Endometrial microvascular endothelial cells (primary cell): ENCODE measurements around the gene FCHSD2. TPM values are rescaled to one million over a fixed set of nuclear protein-coding genes. Genes with fewer than 3 reads are reported as not detected.
"Not testable (repeated sequence)": the region's sequence is repeated elsewhere in the genome, so short reads cannot be mapped to it uniquely, and the experiment has no call there.

ENCODE experiments used
- in situ Hi-C: cut with HindIII; loops from 2 replicates; pipeline ENCODE4 v1.10.0; 2017; ENCODE audit warnings: low sequenced_read_pairs, low pct_unique_long_range_greater_than_20kb; ENCODE audit errors: inconsistent ontology term
- total RNA-seq: library from RNA; depleted of rRNA; stranded (reverse); fragments of >200 nt; gene quantifications from one replicate; pipeline ENCODE4 v1.2.3, GENCODE V29; 2015; ENCODE audit errors: inconsistent ontology term

Gene FCHSD2
- total RNA-seq, 1 donor from 2014 or later: 15.5 TPM

DNA sequence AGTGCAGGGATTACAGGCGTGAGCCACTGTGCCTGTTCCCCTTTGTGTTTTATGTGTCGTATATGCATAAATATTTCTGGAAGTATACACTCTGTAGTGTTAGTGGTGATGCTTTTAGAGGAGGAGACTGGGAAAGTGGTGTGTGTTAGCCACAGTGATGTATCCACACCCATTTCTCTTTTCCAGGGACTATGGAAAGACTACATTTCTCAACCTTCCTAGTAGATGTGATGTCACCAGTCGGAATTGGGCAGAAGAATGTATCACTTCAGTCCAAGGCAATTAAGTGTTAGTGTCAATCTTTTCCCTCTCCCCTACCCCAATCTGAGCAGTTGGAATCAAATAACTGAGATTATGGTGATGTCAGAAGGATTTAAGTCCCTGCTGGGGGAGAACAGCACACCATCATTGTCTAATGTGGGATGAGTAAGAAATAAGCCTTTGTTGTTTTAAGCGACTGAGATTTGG lies 333.8 kb downstream of the FCHSD2 start:
- in situ Hi-C loops: no loop called here

DNA sequence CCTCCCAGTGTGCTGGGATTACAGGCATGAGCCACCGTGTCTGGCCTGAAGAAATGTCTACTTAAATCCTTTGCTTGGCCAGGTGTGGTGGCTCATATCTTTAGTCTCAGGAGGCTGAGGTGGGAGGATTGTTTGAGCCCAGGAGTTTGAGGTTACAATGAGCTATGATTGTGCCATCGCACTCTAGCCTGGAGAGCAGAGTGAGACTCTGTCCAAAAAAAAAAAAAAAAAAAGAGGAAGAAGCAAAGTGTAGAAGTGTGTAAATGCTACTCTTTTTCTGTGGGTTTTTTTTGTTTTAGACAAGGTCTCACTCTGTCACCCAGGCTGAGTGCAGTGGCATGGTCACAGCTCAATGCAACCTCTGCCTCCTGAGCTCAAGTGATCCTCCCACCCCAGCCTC lies 334.3 kb downstream of the FCHSD2 start:
- in situ Hi-C loops: no loop called here

GRCh38 chr11:72807021-72807693 lies 335.0 kb downstream of the FCHSD2 start:
- in situ Hi-C loops: no loop called here

DNA sequence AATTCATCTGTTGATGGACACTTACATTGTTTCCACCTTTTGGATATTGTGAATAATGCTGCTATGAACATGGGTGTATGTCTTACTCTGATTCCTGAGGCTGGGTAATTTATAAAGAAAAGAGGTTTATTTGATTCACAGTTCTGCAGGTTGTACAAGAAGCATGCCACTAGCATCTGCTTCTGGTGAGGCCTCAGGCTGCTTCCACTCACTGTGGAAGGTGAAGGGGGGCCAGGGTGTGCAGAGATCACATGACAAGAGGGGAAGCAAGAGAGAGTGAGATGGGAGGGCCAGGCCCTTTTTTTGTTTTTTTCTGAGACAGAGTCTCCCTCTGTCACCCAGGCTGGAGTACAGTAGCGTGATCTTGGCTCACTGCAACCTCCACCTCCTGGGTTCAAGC lies 335.7 kb downstream of the FCHSD2 start:
- in situ Hi-C loops: not testable (repeated sequence)

DNA sequence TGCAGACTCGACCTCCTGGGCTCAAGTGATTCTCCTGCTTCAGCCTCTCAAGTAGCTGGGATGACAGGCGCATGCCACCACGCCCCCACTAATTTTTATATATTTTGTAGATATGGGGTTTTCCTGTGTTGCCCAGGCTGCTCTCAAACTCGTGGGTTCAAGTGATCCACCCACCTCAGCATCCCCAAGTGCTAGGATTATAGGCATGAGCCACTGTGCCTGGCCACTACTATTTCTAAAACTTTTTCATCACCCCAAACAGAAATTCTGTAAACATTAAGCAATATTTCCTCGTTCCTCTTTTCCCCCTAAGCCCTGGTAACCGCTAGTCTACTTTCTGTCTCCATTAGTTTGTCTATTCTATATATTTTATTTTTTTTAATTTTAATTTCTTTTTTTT lies 336.9 kb downstream of the FCHSD2 start:
- in situ Hi-C loops: no loop called here

DNA sequence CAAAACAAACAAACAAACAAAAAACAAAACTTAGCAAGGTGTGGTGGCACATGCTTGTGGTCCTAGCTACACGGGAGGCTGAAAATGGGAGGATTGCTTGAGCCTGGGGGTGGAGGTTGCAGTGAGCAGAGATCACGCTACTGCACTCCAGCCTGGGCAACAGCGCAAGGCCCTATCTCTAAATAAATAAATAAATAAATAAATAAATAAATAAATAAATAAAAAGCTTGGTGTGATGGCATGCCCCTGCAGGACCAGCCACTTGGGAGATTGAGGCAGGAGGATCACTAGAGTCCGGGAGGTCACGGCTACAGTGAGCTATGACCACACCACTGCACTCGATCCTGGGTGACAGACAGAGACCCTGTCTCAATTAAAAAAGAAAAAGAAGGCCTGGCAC lies 339.3 kb downstream of the FCHSD2 start:
- in situ Hi-C loops: no loop called here

DNA sequence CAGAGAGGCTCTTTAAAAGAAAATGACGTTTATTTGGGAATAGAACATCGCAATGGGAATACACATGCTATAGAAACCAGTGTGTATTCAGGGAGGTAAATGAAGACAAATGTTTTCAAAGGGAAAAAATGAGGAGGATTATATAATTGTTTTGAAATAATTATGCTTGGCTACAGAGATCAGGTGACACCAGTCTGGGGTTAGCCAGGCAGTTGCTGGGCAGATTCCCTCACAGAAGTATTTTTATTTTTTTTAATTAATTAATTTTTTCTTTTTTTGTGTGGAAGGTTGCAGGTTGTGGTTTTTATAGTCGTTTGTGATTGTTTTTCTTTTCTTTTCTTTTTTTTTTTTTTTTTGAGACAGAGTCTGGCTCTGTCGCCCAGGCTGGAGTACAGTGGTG lies 342.7 kb downstream of the FCHSD2 start:
- in situ Hi-C loops: no loop called here

DNA sequence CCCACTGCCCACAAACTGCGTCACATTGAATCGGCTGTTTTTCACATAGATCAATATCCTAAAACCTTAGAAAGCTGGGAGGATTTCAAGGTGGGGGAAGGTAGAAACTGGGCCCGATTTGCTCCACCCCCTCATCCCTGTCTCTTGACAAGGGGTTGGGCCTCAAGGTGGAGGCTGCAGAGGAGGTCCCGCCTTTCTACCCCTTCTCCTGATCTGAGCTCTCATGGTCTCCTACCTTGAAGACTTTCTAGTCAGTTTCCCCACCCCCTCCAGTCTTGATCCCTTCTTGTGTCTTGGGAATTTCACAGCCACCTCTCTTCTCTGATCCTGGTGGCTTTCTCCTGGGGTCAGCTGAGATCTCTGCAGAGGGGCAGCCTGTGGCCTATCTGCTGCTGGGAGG lies 343.8 kb downstream of the FCHSD2 start:
- in situ Hi-C loops: no loop called here

- in situ Hi-C loops: no loop called here
Observed at GRCh38 chr11:72793425-72794367, 348.4 kb downstream of the FCHSD2 start, which contains the start of gene STARD10. Gene STARD10, minus strand, starts transcription at chr11:72794047. Its CDS starts 12,866 bp downstream, at chr11:72781181.

- in situ Hi-C loops: no loop called here
Observed at GRCh38 chr11:72793076-72793424, 349.1 kb downstream of the FCHSD2 start.

DNA sequence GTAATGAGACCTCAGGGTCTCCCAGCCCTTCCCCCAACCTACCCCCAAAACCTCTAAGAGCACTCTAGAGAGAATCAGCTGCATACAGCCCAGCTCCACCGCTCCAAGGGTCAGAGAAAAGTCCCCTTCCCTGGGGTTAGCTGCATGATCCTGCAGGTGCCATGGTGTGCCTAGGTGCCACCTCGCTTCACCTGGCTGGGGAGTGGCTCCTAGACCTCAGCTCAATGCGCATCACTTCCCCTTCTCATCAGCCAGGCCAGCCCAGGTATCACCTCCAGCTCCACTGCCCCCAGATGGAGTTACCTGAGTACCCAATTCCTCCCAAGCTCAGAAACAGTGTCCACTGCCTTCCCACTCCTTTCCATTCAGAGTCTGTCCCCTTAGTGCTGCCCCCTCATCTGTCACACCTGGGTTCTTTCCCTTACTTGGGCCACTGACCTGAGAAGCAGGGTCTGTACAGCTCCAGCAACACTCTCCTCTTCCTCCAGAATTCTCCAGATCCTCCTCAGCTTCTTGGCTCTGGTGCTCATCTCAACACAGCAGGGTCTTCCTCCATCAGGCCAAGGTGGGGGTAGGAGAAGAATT lies 349.6 kb downstream of the FCHSD2 start:
- in situ Hi-C loops: no loop called here

DNA sequence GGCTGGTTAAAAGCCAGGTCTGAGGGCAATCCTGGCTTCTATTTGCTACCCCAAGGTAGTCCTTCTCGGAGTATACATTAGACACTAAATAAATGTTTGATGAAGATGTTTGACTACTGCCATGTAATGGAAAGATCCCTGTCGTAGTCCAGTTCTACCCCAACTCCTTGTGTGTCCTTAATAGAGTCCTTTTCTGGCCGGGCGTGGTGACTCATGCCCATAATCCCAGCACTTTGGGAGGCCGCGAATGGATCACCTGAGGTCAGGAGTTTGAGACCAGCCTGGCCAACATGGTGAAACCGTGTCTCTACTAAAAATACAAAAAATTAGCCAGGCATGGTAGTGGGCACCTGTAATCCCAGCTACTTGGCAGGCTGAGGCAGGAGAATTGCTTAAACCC lies 350.9 kb downstream of the FCHSD2 start:
- in situ Hi-C loops: not testable (repeated sequence)

- in situ Hi-C loops: no loop called here
Observed at GRCh38 chr11:72789493-72790131, 352.5 kb downstream of the FCHSD2 start.

DNA sequence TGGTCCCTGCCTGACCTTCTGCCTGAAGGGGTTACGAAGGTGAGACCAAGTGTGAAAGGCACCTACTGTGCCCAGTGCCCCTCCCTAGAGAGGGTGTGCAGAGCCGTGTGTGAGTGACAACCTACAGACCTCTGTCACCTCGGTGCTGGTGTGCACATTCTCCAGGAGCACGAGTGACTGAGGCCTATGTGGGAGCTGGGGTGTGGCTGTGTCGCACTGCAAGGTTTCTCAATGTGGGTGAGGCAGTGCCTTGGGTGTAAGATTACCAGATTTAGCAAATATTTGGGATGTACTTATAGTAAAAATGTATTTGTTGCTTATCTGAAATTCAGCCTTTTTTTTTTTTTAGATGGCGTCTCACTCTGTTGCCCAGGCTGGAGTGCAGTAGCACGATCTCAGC lies 353.9 kb downstream of the FCHSD2 start:
- in situ Hi-C loops: no loop called here

DNA sequence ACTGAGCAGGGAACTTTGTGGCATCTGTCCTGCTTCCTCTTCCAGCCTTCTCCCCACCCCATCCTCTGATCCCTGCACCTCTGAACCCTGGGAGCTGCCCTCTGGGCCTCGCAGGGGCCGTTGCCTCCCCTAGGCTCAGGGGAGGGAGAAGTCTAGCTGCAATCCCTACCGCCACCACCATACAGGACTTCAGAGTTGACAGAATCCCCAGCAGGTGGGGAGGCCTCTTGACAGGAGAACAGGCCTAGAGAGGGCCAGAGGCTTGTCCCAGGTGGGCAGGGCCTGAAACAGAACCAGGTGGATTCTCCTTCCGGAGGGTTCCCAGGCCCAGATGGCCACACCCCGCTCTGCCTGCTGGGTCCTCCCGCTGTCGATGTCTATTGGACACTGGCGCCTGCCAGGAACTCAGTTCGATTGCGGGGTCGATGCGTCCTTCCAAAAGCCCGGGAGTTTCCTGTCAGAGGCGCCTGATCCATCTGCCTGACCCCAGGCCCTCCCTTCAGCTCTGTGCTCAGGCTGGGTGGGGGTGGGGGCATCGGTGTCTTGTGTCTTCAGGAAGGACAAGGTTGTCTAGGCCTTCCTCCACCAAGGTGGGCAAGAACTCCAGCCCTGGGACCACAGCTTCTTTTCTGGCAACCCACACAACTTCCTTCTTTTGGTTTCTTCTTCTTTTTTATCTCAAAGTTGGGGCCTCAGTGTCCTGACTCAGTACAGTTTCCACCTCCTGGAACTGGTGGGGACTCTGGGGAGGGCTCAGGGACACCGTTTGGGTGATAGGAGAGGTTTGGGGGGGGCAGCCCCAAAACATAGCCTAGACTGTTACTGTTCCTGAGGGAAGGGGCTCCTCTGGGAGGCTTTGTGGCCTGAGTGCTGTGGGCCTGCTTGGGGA lies 354.7 kb downstream of the FCHSD2 start:
- in situ Hi-C loops: no loop called here
